DOHH2 (cell line): ENCODE measurements around the gene PMAIP1.

Experiments
- EZH2phosphoT487 ChIP-seq: fragments of 200-600 bp; sonication (generic); IDR thresholded peaks from 2 replicates; pipeline ENCODE4 v1.6.1; 2017; ENCODE audit warnings: borderline replicate concordance, mild to moderate bottlenecking, antibody characterized with exemption, low read length, moderate library complexity, mixed read lengths
- TF ChIP-seq, protein P1 (sequence below): fragments of 200-600 bp; sonication (generic); IDR thresholded peaks from one replicate; pipeline ENCODE4 v1.5.1; 2014; ENCODE audit warnings: antibody characterized with exemption, mild to moderate bottlenecking, low read depth, low read length; ENCODE audit not compliant: poor library complexity, severe bottlenecking

DNA sequence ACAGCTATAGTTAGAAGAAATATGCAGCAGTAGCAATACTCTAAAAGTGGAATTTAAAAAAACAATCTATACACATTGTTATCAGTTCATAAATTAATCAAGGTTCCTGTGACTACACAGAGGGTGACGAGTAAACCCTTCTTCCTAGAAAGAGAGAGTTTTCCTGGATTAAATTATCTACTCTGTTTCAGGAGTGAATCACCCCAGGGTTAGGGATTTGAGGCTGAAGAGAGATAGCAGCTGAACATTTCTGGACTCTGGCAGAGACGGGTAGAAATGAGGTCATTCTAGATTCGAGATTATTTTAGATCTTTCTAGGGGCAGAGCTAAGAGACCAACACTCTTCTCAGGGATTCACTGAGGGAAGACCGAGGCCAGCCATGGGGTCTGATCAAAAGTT lies 38.8 kb upstream of the PMAIP1 start:
- TF ChIP-seq, protein P1, sequence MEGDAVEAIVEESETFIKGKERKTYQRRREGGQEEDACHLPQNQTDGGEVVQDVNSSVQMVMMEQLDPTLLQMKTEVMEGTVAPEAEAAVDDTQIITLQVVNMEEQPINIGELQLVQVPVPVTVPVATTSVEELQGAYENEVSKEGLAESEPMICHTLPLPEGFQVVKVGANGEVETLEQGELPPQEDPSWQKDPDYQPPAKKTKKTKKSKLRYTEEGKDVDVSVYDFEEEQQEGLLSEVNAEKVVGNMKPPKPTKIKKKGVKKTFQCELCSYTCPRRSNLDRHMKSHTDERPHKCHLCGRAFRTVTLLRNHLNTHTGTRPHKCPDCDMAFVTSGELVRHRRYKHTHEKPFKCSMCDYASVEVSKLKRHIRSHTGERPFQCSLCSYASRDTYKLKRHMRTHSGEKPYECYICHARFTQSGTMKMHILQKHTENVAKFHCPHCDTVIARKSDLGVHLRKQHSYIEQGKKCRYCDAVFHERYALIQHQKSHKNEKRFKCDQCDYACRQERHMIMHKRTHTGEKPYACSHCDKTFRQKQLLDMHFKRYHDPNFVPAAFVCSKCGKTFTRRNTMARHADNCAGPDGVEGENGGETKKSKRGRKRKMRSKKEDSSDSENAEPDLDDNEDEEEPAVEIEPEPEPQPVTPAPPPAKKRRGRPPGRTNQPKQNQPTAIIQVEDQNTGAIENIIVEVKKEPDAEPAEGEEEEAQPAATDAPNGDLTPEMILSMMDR, result no peak
- no peak for TF ChIP-seq EZH2phosphoT487
